ENCODE results near the gene QSER1. TPM values are rescaled to one million over a fixed set of nuclear protein-coding genes. Genes with fewer than 3 reads are reported as not detected.

QSER1 gene
- total and polyA plus RNA-seq, 2 experiments from 2014 or later: 3.7 to 27.1 TPM

- Histone ChIP-seq H4K20me1 (ENCODE audit: insufficient read depth, poor library complexity, severe bottlenecking) (no peaks in the 10 kb centered on the region), H3K4me3 (no peak overlapping the region), H3K9me3 (ENCODE audit: low read depth) (no peaks in the 10 kb centered on the region), H2AFZ (no peak overlapping the region), H3K27me3 (no peaks in the 10 kb centered on the region), H3K27ac (no peak overlapping the region), H3K4me1 (ENCODE audit: insufficient read depth) (peaks cover 2% of the 10 kb centered on the region), H3K36me3 (replicated peaks; ENCODE audit: insufficient read depth, low read depth) (no peaks in the 10 kb centered on the region), H3K4me2 (no peak overlapping the region), H3K9me2 (replicated peaks; ENCODE audit: insufficient read depth) (no peaks in the 10 kb centered on the region), H3K79me2 (peaks cover 28% of the 10 kb centered on the region)
- WGBS (ENCODE audit: low lambda C conversion rate, missing lambda C conversion rate): 97% methylated on average over 1 of the region's 1 CpG
- no peak for TF ChIP-seq EZH2 (IDR thresholded peaks at IDR 0.05; ENCODE audit: borderline replicate concordance)
- no peak for TF ChIP-seq CTCF (IDR thresholded peaks at IDR 0.05; ENCODE audit: poor library complexity)
- TF ChIP-seq EZH2phosphoT487 (IDR thresholded peaks at IDR 0.05; ENCODE audit: low read depth, severe bottlenecking, unreplicated experiment): no peak
- no peak for DNase-seq (ENCODE audit: low spot score)
Measured at GRCh38 chr11:33021501-33021900, 128.9 kb downstream of the QSER1 start.

GRCh38 chr11:33021937-33022336, 129.3 kb downstream of the QSER1 start:
- Histone ChIP-seq H3K4me1 (ENCODE audit: insufficient read depth) (peaks cover 2% of the 10 kb centered on the region), H3K9me3 (ENCODE audit: low read depth) (no peaks in the 10 kb centered on the region), H3K27ac (no peak overlapping the region), H3K36me3 (replicated peaks; ENCODE audit: insufficient read depth, low read depth) (no peaks in the 10 kb centered on the region), H3K79me2 (peaks cover 28% of the 10 kb centered on the region), H3K9me2 (replicated peaks; ENCODE audit: insufficient read depth) (no peaks in the 10 kb centered on the region), H2AFZ (no peak overlapping the region), H3K4me2 (no peak overlapping the region), H4K20me1 (ENCODE audit: insufficient read depth, poor library complexity, severe bottlenecking) (no peaks in the 10 kb centered on the region), H3K27me3 (no peaks in the 10 kb centered on the region), H3K4me3 (no peak overlapping the region)
- no peak for DNase-seq (ENCODE audit: low spot score)
- TF ChIP-seq EZH2phosphoT487 (IDR thresholded peaks at IDR 0.05; ENCODE audit: low read depth, severe bottlenecking, unreplicated experiment) (no peak), EZH2 (IDR thresholded peaks at IDR 0.05; ENCODE audit: borderline replicate concordance) (no peak), CTCF (IDR thresholded peaks at IDR 0.05; ENCODE audit: poor library complexity) (no peak)
- WGBS (ENCODE audit: low lambda C conversion rate, missing lambda C conversion rate): 22% methylated on average over 1 of the region's 1 CpG

DNA sequence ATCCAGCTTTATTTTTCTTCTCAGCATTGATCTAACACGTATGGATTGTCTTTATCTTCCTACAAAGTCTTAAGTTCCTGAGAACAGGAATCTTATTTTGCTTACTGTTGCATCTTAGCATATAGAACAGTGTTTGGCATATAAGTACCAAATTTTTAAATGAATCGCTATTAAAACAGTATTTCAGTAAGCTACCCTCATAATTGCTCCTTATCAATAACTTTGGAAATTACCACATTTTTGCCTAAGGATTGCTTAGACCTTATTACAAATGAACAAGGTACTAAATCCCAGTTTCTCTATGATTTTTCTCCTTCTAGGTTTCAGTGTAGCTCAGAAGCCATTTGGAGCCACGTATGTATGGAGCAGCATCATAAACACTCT, 132.7 kb downstream of the QSER1 start:
- Histone ChIP-seq H3K79me2 (peaks cover 17% of the 10 kb centered on the region), H2AFZ (no peak overlapping the region), H3K27me3 (no peaks in the 10 kb centered on the region), H3K27ac (no peak overlapping the region), H3K36me3 (replicated peaks; ENCODE audit: insufficient read depth, low read depth) (no peaks in the 10 kb centered on the region), H3K4me3 (no peak overlapping the region), H4K20me1 (ENCODE audit: insufficient read depth, poor library complexity, severe bottlenecking) (no peaks in the 10 kb centered on the region), H3K9me2 (replicated peaks; ENCODE audit: insufficient read depth) (no peaks in the 10 kb centered on the region), H3K9me3 (ENCODE audit: low read depth) (no peaks in the 10 kb centered on the region), H3K4me2 (no peak overlapping the region), H3K4me1 (ENCODE audit: insufficient read depth) (peaks cover 18% of the 10 kb centered on the region)
- WGBS (ENCODE audit: low lambda C conversion rate, missing lambda C conversion rate): 78% methylated on average over 3 of the region's 3 CpGs
- no peak for DNase-seq (ENCODE audit: low spot score)
- TF ChIP-seq EZH2 (IDR thresholded peaks at IDR 0.05; ENCODE audit: borderline replicate concordance) (no peak), CTCF (IDR thresholded peaks at IDR 0.05; ENCODE audit: poor library complexity) (no peak), EZH2phosphoT487 (IDR thresholded peaks at IDR 0.05; ENCODE audit: low read depth, severe bottlenecking, unreplicated experiment) (no peak)

DNA sequence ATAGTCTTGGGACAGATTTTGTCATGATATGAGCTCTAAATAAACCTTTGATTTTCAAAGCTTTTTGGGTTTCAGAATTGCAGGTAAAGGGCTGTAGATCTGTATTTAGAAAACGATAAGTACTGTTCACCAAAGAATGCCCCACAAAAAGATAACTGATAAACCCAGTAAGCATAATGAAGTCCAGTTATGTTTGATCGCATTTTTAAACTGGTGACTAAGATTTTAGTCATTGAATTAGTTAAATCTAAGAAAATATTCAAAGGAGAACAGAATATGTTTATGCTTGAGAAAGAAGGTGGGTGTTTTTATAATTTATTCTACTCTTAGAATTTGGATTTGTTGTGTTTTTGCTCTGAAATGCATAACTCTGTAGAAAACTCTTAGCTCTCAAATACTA, 134.6 kb downstream of the QSER1 start:
- H3K4me2 ChIP-seq: no peak overlapping the region
- H2AFZ ChIP-seq: no peak overlapping the region
- H3K9me2 ChIP-seq (replicated peaks; ENCODE audit: insufficient read depth): no peaks in the 10 kb centered on the region
- DNase-seq (ENCODE audit: low spot score): no peak
- no peaks in the 10 kb centered on the region for H3K9me3 ChIP-seq (ENCODE audit: low read depth)
- H3K4me3 ChIP-seq: no peak overlapping the region
- no peaks in the 10 kb centered on the region for H3K27me3 ChIP-seq
- H3K4me1 ChIP-seq (ENCODE audit: insufficient read depth): peaks cover 17% of the 10 kb centered on the region
- H3K36me3 ChIP-seq (replicated peaks; ENCODE audit: insufficient read depth, low read depth): no peaks in the 10 kb centered on the region
- H3K27ac ChIP-seq: no peak overlapping the region
- H4K20me1 ChIP-seq (ENCODE audit: insufficient read depth, poor library complexity, severe bottlenecking): no peaks in the 10 kb centered on the region
- H3K79me2 ChIP-seq: peaks cover 15% of the 10 kb centered on the region
- no peak for TF ChIP-seq EZH2phosphoT487 (IDR thresholded peaks at IDR 0.05; ENCODE audit: low read depth, severe bottlenecking, unreplicated experiment)
- no peak for TF ChIP-seq CTCF (IDR thresholded peaks at IDR 0.05; ENCODE audit: poor library complexity)
- TF ChIP-seq EZH2 (IDR thresholded peaks at IDR 0.05; ENCODE audit: borderline replicate concordance): no peak
- WGBS (ENCODE audit: low lambda C conversion rate, missing lambda C conversion rate): 77% methylated on average over 2 of the region's 2 CpGs
